ENCODE measurements around the gene MIA2.
"Not testable (repeated sequence)": the region's sequence is repeated elsewhere in the genome, so short reads cannot be mapped to it uniquely, and the experiment has no call there.

Gene MIA2

GRCh38 chr14:39233680-39234326 lies at the start of gene MIA2:
TSS of gene MIA2 (plus strand) at chr14:39233915. CDS start at chr14:39234115, 200 bp downstream.
- no peak for TF ChIP-seq CTCF (conservative IDR thresholded peaks at IDR 0.05; ENCODE audit: low read depth, low read length)
- DNase-seq (ENCODE audit: low read depth): no peak
- no peak within 1 kb of the TSS for H3K4me3 ChIP-seq (ENCODE audit: low read length)

- no peak overlapping the region for H3K4me3 ChIP-seq (ENCODE audit: low read length)
- DNase-seq (ENCODE audit: low read depth): no peak
- TF ChIP-seq CTCF (conservative IDR thresholded peaks at IDR 0.05; ENCODE audit: low read depth, low read length): no peak
These were observed 49.0 kb upstream of the MIA2 start for GRCh38 chr14:39184628-39185255.

GRCh38 chr14:39185256-39186049 lies 48.3 kb upstream of the MIA2 start:
- no peak for TF ChIP-seq CTCF (conservative IDR thresholded peaks at IDR 0.05; ENCODE audit: low read depth, low read length)
- no peak for DNase-seq (ENCODE audit: low read depth)
- H3K4me3 ChIP-seq (ENCODE audit: low read length): no peak overlapping the region

- no peak for TF ChIP-seq CTCF (conservative IDR thresholded peaks at IDR 0.05; ENCODE audit: low read depth, low read length)
- DNase-seq (ENCODE audit: low read depth): no peak
- H3K4me3 ChIP-seq (ENCODE audit: low read length): no peak overlapping the region
These were observed 46.7 kb upstream of the MIA2 start for GRCh38 chr14:39186941-39187525.

- no peak for TF ChIP-seq CTCF (conservative IDR thresholded peaks at IDR 0.05; ENCODE audit: low read depth, low read length)
- DNase-seq (ENCODE audit: low read depth): no peak
- H3K4me3 ChIP-seq (ENCODE audit: low read length): no peak overlapping the region
These were observed 29.8 kb upstream of the MIA2 start for GRCh38 chr14:39203659-39204606.

- H3K4me3 ChIP-seq (ENCODE audit: low read length); DNase-seq (ENCODE audit: low read depth): not testable (repeated sequence)
These were observed 26.3 kb upstream of the MIA2 start for GRCh38 chr14:39207430-39207829.

Data from retinal pigment epithelial cell (primary cell).